B cell (primary cell): ENCODE measurements around the gene PAPSS1. TPM values are rescaled to one million over a fixed set of nuclear protein-coding genes. Genes with fewer than 3 reads are reported as not detected.

Experiments
- ATAC-seq: fragments of 200-7000 bp; cut with Tn5 transposase; one replicate; pipeline ENCODE4 v1.10.0; 2021; ENCODE audit warnings: low read depth, mild to moderate bottlenecking, moderate number of reproducible peaks, moderate library complexity
- CTCF ChIA-PET: fragments of 350-600 bp; sonication (Branson Sonifier 250); formaldehyde crosslinking; loops from one replicate; lab custom pipeline; 2021; ENCODE audit warnings: antibody characterized with exemption, inconsistent platforms; lab: Charles Lee
- POLR2A ChIA-PET: fragments of 350-600 bp; sonication (Branson Sonifier 250); formaldehyde crosslinking; loops from one replicate; lab custom pipeline; 2021; ENCODE audit warnings: antibody characterized with exemption; lab: Charles Lee
- DNase-seq: peaks from one replicate; pipeline ENCODE4 v3.0.0; 2013
- H2AFZ ChIP-seq: 2 replicates; pipeline ENCODE4 v1.6.1; 2012; ENCODE audit warnings: mild to moderate bottlenecking, low read depth, low read length; ENCODE audit not compliant: insufficient read depth, poor library complexity, severe bottlenecking
- H3K27ac ChIP-seq, 2 donors: 1 replicate in 1 of 2; 2 replicates in 1 of 2; pipeline ENCODE4 v1.5.1; 2012 to 2013; ENCODE audit warnings: low read length in 2 of 2, mild to moderate bottlenecking in 2 of 2, moderate library complexity in 1 of 2
- H3K27me3 ChIP-seq, 4 experiments: fragments of 200-600 bp in 1 of 4; sonication (generic) in 1 of 4; replicated peaks in 1 of 4; 1 replicate in 2 of 4; 2 replicates in 2 of 4; pipeline versions ENCODE4 v1.6.1 to v1.7.0; 2013 to 2016; ENCODE audit warnings: low read length in 3 of 4, mild to moderate bottlenecking in 2 of 4, mixed read lengths in 1 of 4, moderate library complexity in 1 of 4; ENCODE audit not compliant: insufficient read depth in 4 of 4, control insufficient read depth in 3 of 4; ENCODE audit errors: control extremely low read depth in 1 of 4
- H3K36me3 ChIP-seq, 2 experiments: replicated peaks in 1 of 2; 1 replicate in 1 of 2; 2 replicates in 1 of 2; pipeline versions ENCODE4 v1.6.1 to v1.7.1; 2013; ENCODE audit warnings: low read length in 1 of 2; ENCODE audit not compliant: insufficient read depth in 2 of 2, control insufficient read depth in 1 of 2; ENCODE audit errors: control extremely low read depth in 1 of 2, extremely low read depth in 1 of 2
- H3K4me1 ChIP-seq, 2 donors: fragments of 200-600 bp in 1 of 2; sonication (generic) in 1 of 2; 1 replicate in 1 of 2; 2 replicates in 1 of 2; pipeline versions ENCODE4 v1.5.1 to v1.6.1; 2013 to 2017; ENCODE audit warnings: low read length in 2 of 2; ENCODE audit not compliant: control insufficient read depth in 2 of 2, insufficient read depth in 2 of 2
- H3K4me2 ChIP-seq: replicated peaks from 2 replicates; pipeline ENCODE3; 2012; ENCODE audit warnings: mild to moderate bottlenecking, low read depth, low read length; ENCODE audit not compliant: poor library complexity, severe bottlenecking
- H3K4me3 ChIP-seq, 5 experiments: fragments of 200-600 bp in 1 of 5; sonication (generic) in 1 of 5; 1 replicate in 3 of 5; 2 replicates in 2 of 5; pipeline versions ENCODE4 v1.5.1 to v1.7.0; 2011 to 2016; ENCODE audit warnings: low read length in 4 of 5, mild to moderate bottlenecking in 4 of 5, low read depth in 2 of 5, control low read depth in 1 of 5, moderate library complexity in 1 of 5; ENCODE audit not compliant: insufficient read depth in 1 of 5; ENCODE audit errors: control extremely low read depth in 1 of 5, extremely low read depth in 1 of 5
- H3K79me2 ChIP-seq: fragments of 200-600 bp; sonication (generic); one replicate; pipeline ENCODE4 v1.6.0; 2016; ENCODE audit warnings: low read length; ENCODE audit not compliant: control insufficient read depth, insufficient read depth
- H3K9ac ChIP-seq: fragments of 200-600 bp; sonication (generic); 2 replicates; pipeline ENCODE4 v1.6.1; 2017; ENCODE audit warnings: mild to moderate bottlenecking, low read length, moderate library complexity
- H3K9me3 ChIP-seq, 3 donors: one replicate each; pipeline versions ENCODE4 v1.6.1 to v1.7.1; 2013; ENCODE audit warnings: low read length in 2 of 3; ENCODE audit not compliant: control insufficient read depth in 2 of 3, insufficient read depth in 1 of 3; ENCODE audit errors: control extremely low read depth in 1 of 3
- H4K20me1 ChIP-seq: 2 replicates; pipeline ENCODE4 v1.6.0; 2012; ENCODE audit warnings: mild to moderate bottlenecking, low read length; ENCODE audit not compliant: insufficient read depth, control insufficient read depth, poor library complexity, severe bottlenecking
- H3K27ac Mint-ChIP-seq: one replicate; pipeline ENCODE4 v1.8.0; 2021; ENCODE audit warnings: mixed read lengths
- H3K27me3 Mint-ChIP-seq: one replicate; pipeline ENCODE4 v1.8.0; 2021; ENCODE audit warnings: mixed read lengths
- H3K4me1 Mint-ChIP-seq: one replicate; pipeline ENCODE4 v1.8.0; 2021; ENCODE audit warnings: mixed read lengths
- H3K4me3 Mint-ChIP-seq: one replicate; pipeline ENCODE4 v1.8.0; 2021; ENCODE audit warnings: mixed read lengths
- H3K9me3 Mint-ChIP-seq: one replicate; pipeline ENCODE4 v1.8.0; 2022; ENCODE audit warnings: mixed read lengths; ENCODE audit not compliant: insufficient read depth
- EZH2 ChIP-seq: IDR thresholded peaks from 2 replicates; pipeline ENCODE4 v1.6.1; 2012; ENCODE audit warnings: borderline replicate concordance, low read depth, mild to moderate bottlenecking, moderate library complexity, low read length; ENCODE audit not compliant: insufficient read depth, poor library complexity, severe bottlenecking
- WGBS: methylation state at CpG from one replicate; pipeline ENCODE4 v1.1.5; 2013; ENCODE audit warnings: missing lambda C conversion rate; ENCODE audit not compliant: insufficient coverage; 5-methylcytosine and 5-hydroxymethylcytosine counted together
- intact Hi-C: fragments of 100-400 bp; cut with micrococcal nuclease; formaldehyde crosslinking; loops from one replicate; pipeline ENCODE4 v1.10.0; 2022
- polyA plus RNA-seq: library from polyadenylated mRNA; depleted of rRNA; stranded (reverse); fragments of >200 nt; gene quantifications from 2 replicates; pipeline ENCODE4 v1.2.3, GENCODE V29; 2012
- total RNA-seq, 2 donors: library from RNA; stranded (reverse); fragments of 120-200 nt in 1 of 2; gene quantifications; 1 replicate in 1 of 2; 2 replicates in 1 of 2; pipeline versions ENCODE4 v1.2.3 to v1.2.4, GENCODE V29; 2013 to 2022
- TF ChIP-seq, protein P1 (sequence below): fragments of 200-600 bp; IDR thresholded peaks from one replicate; pipeline ENCODE4 v1.8.0; 2022; ENCODE audit warnings: antibody characterized with exemption, mild to moderate bottlenecking

PAPSS1 gene
- total and polyA plus RNA-seq, 2 donors (not counting 1 experiment from before 2014, with no cell fraction given) = 21.4 to 33.9 TPM

DNA sequence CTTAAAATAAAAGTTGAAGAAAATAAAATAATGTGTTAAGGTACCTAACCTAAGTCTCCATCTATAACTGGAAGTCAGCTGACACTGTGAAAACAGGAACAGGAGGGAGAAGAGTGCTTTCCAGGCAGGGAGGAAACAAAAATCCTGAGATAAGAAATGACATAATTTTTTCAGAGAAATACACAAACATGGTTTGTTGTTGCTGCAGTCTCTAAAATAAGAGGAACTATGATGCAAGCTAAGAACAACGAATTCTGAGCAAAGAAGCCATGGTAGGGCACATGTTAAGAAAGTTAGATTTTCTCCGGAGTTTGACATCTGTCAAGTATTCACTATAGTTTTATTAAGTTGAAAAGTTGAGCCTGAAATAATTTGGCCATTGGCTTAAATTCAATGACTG, 26.9 kb downstream of the PAPSS1 start:
- Mint-ChIP-seq H3K4me3 (no peak overlapping the region), H3K27ac (no peak overlapping the region), H3K4me1 (no peaks in the 10 kb centered on the region), H3K9me3 (peaks cover 4% of the 10 kb centered on the region), H3K27me3 (no peaks in the 10 kb centered on the region)
- no peaks in the 10 kb centered on the region for H3K27me3 ChIP-seq
- no peak overlapping the region for H2AFZ ChIP-seq
- TF ChIP-seq, protein P1, sequence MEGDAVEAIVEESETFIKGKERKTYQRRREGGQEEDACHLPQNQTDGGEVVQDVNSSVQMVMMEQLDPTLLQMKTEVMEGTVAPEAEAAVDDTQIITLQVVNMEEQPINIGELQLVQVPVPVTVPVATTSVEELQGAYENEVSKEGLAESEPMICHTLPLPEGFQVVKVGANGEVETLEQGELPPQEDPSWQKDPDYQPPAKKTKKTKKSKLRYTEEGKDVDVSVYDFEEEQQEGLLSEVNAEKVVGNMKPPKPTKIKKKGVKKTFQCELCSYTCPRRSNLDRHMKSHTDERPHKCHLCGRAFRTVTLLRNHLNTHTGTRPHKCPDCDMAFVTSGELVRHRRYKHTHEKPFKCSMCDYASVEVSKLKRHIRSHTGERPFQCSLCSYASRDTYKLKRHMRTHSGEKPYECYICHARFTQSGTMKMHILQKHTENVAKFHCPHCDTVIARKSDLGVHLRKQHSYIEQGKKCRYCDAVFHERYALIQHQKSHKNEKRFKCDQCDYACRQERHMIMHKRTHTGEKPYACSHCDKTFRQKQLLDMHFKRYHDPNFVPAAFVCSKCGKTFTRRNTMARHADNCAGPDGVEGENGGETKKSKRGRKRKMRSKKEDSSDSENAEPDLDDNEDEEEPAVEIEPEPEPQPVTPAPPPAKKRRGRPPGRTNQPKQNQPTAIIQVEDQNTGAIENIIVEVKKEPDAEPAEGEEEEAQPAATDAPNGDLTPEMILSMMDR = no peak
- no peak for TF ChIP-seq EZH2
- no peak overlapping the region for H3K4me2 ChIP-seq
- no peaks in the 10 kb centered on the region for H3K4me1 ChIP-seq
- DNase-seq (no peak), ATAC-seq (no peak)
- CTCF ChIA-PET = interaction anchor here (0.8 kb wide), 1 partner anchor 220 kb away, joined by 3 read pairs; no protein-coding TSS in a partner anchor
- peaks cover 4 to 8% of the 10 kb centered on the region in 2 experiments for H3K36me3 ChIP-seq
- peaks cover 0 to 4% (median 1%) of the 10 kb centered on the region in 3 donors for H3K9me3 ChIP-seq
- POLR2A ChIA-PET = no interaction called here
- 11% methylated on average over 1 of the region's 2 CpGs for WGBS
- no peak overlapping the region for H3K9ac ChIP-seq
- peaks cover 3% of the 10 kb centered on the region for H3K79me2 ChIP-seq
- H4K20me1 ChIP-seq = no peaks in the 10 kb centered on the region
- H3K27ac ChIP-seq = no peak overlapping the region
- intact Hi-C loops = no loop called here
- no peak overlapping the region for H3K4me3 ChIP-seq

DNA sequence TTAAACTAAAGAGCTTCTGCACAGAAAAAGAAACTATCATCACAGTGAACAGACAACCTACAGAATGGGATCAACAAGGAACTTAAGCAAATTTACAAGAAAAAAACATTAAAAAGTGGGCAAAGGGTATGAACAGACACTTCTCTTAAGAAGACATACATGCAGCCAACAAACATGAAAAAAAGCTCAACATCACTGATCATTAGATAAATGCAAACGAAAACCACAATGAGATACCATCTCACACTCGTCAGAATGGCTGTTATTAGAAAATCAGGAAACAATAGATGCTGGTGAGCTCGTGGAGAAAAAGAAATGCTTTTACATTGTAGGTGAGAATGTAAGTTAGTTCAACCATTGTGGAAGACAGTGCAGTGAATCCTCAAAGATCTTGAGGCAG, 27.8 kb downstream of the PAPSS1 start:
- no peak overlapping the region for H3K4me3 ChIP-seq
- no peaks in the 10 kb centered on the region for H3K27me3 ChIP-seq
- no peak for ATAC-seq
- no peak for DNase-seq
- H3K27ac ChIP-seq = no peak overlapping the region
- Mint-ChIP-seq H3K27me3 (no peaks in the 10 kb centered on the region), H3K4me3 (no peak overlapping the region), H3K4me1 (no peaks in the 10 kb centered on the region), H3K9me3 (peaks cover 4% of the 10 kb centered on the region), H3K27ac (no peak overlapping the region)
- H2AFZ ChIP-seq = no peak overlapping the region
- H3K4me2 ChIP-seq = no peak overlapping the region
- H4K20me1 ChIP-seq = no peaks in the 10 kb centered on the region
- ChIA-PET POLR2A (no interaction called here), CTCF (interaction anchor here (0.6 to 1.0 kb wide), 2 partner anchors 24 to 1706 kb away, joined by 3 read pairs; no protein-coding TSS in a partner anchor)
- peaks cover 4 to 8% of the 10 kb centered on the region in 2 experiments for H3K36me3 ChIP-seq
- peaks cover 0 to 4% (median 1%) of the 10 kb centered on the region in 3 donors for H3K9me3 ChIP-seq
- intact Hi-C loops = no loop called here
- TF ChIP-seq EZH2 = no peak
- TF ChIP-seq, protein P1 = no peak
- H3K9ac ChIP-seq = no peak overlapping the region
- no CpG with 5 or more reads among the region's 3 CpGs for WGBS
- peaks cover 2% of the 10 kb centered on the region for H3K79me2 ChIP-seq
- no peaks in the 10 kb centered on the region for H3K4me1 ChIP-seq
